NCI-H1930 (cell line): ENCODE measurements around the gene PUS1.

Experiments
- DNase-seq, 2 experiments: peaks; one replicate each; lab custom pipeline; 2025; lab: John Stamatoyannopoulos, UW

The PUS1 gene

DNA sequence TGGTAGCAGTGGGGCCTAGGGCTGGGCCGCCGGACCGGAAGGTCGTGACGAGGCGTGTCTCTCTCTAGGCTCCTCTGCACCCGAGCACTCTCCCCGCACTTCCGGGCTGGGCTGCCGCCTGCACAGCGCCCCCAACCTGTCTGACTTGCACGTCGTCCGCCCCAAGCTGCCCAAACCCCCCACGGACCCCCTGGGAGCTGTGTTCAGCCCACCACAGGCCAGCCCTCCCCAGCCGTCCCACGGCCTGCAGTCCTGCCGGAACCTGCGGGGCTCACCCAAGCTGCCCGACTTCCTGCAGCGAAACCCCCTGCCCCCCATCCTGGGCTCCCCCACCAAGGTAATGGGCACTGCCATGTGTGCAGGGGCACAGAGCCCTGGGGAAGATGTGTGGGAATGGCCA is 13.3 kb upstream of the PUS1 start:
- DNase-seq = no peak

DNA sequence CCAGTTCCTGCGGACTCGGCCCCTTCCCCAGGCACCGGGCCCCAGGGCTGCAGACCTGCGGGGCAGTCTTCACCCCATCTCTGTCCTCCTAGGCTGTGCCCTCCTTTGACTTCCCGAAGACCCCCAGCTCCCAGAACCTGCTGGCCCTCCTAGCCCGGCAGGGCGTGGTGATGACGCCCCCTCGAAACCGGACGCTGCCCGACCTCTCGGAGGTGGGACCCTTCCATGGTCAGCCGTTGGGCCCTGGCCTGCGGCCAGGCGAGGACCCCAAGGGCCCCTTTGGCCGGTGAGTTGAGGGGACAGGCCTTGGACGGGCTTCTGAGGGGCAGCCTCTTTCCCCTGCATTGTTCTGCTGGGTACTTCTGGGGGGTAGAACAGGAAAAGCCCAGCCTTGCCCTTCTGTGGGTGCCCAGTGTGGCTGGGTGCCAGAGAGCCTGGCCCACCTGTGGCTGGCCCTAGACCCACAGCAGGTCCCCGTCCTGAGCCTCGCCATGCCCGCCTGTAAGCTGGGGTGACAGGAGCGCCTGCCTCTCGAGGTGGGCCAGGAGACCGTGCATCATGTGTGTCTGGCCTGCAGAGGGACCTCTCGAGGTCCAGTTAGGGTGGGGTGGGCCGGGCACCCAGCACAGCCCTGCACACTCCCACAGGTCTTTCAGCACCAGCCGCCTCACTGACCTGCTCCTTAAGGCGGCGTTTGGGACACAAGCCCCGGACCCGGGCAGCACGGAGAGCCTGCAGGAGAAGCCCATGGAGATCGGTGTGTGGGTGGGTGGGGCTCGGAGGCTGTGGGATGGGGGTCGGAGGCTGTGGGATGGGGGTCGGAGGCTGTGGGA is 12.6 kb upstream of the PUS1 start:
- DNase-seq = no peak

DNA sequence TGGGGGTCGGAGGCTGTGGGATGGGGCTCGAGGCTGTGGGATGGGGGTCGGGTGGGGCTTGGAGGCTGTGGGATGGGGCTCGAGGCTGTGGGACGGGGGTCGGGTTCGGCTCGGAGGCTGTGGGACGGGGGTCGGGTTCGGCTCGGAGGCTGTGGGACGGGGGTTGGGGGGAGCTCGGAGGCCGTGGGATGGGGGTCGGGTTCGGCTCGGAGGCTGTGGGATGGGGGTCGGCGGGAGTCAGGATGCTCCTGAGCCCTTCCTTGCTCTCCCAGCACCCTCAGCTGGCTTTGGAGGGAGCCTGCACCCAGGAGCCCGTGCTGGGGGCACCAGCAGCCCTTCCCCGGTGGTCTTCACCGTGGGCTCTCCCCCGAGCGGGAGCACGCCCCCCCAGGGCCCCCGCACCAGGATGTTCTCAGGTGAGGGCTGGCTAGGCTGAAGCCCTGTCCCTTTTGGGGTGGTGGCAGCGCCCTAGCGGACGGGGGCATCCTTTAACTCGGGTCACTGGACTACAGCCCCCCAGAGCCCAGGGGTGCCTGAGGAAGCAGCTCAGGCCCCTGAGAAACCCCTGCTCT is 11.9 kb upstream of the PUS1 start:
- no peak for DNase-seq

DNA sequence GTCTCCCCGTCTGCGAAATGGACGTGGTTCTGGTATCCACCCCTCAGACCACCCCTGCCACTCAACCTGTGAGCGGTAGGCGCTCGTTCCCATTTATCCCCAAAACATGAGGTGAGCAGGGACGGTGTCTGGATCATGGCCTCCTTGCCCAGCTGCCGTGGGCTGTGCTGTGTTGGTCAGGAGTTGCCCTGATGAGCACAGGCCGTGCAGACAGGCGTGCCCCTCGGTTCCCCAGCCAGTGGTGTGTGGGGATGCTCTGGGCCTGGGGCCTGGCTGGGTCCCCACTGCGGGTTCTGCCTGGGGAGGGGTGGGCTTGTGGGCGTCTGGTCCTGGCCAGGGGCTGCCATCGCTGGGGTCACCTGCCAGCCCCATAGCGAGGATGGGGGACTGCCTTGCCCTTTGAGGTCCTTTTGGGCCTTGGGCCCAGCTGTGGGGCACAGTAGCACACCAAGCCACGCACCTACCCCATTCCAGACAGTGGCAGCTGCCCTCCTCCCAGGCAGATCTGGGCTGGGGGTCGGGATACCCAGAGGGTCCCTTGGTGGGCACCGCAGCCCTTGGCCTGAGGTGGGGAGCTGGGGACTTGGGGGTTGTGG is 11.3 kb upstream of the PUS1 start:
- DNase-seq = no peak

DNA sequence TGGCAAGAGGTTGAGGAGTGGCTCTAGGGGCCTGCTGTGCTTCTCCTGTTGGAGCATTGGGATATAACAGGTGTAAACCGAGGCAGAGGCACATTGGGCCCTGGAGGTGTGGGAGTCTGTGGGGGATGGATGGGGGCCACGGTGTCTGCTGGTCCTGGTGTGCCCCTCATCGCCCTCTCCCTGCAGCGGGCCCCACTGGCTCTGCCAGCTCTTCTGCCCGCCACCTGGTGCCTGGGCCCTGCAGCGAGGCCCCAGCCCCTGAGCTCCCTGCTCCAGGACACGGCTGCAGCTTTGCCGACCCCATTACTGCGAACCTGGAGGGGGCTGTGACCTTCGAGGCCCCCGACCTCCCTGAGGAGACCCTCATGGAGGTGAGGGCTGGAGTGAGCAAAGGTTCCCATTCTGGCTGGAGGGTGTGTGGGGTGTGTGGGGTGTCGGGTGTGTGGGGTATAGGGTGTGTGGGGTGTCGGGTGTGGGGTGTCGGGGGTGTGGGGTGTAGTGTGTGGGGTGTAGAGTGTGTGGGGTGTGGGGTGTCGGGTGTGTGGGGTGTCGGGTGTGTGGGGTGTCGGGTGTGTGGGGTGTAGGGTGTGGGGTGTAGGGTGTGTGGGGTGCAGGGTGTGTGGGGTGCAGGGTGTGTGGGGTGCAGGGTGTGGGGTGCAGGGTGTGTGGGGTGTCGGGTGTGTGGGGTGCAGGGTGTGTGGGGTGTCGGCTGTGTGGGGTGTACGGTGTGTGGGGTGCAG is 10.6 kb upstream of the PUS1 start:
- DNase-seq = no peak

DNA sequence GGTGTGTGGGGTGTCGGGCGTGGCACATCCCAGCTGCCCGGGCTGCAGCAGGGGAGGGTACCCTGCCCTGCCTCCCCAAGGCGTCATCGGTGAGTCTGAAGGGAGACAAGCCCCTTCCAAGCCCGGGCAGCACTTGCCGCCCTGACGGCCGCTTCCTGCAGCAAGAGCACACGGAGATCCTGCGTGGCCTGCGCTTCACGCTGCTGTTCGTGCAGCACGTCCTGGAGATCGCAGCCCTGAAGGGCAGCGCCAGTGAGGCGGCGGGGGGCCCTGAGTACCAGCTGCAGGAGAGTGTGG is 10.1 kb upstream of the PUS1 start:
- no peak for DNase-seq

DNA sequence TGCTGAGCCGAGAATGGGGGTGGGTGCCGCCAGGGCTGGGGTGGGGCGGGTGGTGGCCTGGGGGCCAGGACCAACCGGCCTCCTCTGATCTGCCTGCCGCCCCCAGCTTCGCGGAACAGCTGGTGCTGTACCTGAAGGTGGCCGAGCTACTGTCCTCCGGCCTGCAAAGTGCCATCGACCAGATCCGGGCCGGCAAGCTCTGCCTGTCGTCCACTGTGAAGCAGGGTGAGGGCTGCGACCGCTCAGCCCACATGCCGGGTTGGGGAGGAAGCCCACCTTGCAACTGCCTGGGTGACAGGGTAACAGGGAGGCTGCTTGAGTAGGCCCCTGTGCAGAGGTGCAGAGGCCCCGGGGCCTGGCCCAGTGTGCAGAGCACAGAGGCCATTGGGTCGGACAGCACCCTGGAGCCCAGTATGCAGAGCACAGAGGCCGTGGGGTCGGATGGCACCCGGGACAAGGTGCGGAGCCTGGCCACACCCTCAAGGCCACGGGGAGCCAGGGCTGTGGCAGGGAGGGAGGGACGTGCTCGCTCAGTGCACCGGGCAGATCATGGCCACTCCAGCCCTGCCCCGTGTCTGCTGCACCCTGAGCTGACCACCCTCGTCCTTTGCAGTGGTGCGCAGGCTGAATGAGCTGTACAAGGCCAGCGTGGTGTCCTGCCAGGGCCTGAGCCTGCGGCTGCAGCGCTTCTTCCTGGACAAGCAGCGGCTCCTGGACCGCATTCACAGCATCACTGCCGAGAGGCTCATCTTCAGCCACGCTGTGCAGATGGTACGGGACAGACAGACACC is 9.5 kb upstream of the PUS1 start:
- no peak for DNase-seq

DNA sequence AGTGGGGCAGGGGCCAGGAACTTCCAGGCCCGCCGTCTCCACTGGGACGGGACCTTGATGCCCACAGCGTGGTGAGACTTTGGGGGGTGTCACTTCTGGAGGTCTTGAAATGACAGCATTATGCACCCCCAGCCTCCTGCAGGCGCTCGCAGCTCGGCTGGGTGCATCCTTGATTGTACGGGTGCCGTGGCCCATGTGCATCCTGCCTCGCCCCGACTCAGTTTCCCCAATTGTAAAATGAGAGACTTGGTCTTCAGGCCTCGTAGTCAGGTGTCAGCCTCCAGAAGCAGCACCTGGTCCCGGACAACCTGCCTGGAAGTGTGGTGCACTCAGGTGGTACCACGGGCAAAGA is 8.9 kb upstream of the PUS1 start:
- no peak for DNase-seq

DNA sequence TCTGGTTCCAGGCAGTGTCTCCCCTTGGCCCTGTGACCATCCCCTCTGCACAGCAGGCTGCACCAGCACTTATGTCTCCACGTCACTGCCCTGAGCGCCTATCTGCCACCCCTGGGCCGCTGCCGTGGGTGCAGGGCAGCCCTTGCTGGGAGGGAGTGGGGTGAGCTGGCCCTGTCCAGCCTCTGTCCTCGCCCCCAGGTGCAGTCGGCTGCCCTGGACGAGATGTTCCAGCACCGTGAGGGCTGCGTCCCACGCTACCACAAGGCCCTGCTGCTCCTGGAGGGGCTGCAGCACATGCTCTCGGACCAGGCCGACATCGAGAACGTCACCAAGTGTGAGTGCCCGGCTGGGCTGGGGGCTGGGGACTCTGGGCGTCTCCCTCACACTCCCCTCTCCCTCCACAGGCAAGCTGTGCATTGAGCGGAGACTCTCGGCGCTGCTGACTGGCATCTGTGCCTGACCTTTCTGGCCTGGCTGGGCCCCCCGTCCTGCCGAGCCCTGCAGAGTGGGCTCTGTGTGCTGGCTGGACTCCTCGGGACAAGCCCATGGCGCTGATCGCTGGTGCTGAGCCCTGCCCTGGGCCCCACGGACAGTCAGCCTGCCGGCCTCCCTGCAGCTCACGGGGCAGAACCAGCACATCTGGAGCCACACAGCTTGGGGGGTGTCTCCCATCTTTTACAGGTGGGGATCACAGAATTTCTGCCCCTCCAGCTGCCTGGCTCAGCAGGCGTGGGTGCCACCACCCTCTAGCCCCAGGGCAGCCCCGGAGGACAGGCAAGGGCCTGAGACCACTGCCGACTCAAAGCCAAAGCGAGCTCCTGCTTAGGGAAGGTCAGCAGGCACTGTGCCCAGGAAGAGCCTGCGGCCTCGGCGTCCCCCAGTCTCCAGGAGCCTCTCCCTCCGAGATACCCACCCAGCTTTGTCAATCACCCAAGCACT is 7.9 kb upstream of the PUS1 start:
- DNase-seq = no peak

DNA sequence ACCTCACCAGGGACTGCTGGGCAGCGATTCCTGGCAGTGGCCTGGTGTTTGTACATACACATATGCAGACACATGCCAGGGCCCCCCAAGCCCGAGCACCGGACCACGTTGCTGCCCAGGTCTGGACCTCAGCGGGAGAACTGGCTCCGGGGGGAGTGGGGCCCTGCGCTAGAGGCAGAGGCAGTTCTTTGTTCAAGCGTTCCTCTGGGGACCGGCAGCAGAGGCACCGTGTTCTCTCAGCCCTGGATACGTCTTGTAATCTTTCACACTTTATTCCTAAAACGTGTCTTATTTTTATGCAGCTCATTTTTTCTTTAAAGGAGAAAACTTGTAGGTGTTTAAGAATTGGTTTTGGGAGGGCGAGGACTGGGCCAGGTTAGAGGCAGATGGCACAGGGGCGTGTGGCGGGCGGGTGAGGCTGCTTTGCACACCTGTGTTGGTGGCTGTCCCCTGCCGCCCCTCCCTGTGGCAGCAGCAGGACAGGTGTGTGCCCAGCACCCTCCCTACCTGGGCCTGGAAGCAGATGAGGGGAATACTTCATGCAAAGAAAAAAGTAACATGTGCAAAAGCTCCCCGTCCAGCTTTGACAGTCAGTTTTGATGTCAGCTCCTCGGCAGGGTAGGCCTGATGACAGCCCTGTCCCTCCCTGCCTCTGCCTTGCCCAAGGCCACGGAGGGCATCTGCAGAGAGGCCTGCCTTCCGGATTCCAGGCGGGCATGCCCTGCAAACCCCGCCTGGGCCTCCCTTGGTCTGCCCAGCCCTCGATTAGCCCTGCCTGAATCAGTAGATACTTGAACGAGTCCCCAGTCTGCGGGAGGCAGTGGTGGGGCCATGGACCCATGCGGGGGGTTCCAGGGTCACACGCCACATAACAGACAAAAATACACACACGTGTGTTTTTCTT is 7.0 kb upstream of the PUS1 start:
- DNase-seq = no peak

DNA sequence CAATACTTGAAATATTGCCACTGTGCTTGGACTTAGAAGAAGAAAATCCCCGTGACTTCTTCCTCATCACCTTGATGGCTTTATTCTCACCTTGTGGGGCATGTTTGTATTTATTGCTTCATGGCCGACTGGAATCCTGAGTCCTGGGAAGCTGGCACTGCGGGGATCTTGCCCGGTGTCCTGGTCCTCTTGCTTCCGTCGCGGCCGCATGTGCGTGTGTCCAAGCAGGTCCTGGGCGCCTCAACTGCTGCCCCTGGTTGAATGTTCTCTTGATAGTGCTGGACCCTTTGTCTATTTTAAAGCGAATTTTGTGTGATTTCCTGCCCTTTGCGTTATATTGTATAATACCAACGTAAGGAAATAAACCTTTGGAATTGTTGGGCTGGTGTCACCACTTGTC is 6.3 kb upstream of the PUS1 start:
- DNase-seq = no peak

DNA sequence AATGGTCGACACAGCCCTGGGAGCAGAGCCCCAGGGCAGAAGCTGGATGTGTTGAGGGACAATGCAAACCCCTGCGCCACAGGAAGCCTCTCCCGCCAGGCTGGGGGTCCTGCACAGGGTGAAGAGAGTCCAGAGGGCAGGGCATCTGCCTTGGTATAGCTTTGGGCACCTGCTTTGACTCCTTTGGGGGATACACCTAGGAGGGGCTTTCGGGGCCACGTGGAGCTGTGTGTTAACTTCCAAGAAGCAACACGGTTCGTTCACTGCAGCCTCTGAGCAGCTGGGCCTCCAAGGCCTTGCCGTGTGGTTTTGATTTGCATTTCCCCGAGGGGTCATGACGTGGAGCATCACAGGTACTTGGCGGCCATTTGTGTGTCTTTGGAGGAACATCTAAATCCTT is 5.8 kb upstream of the PUS1 start:
- DNase-seq = no peak

DNA sequence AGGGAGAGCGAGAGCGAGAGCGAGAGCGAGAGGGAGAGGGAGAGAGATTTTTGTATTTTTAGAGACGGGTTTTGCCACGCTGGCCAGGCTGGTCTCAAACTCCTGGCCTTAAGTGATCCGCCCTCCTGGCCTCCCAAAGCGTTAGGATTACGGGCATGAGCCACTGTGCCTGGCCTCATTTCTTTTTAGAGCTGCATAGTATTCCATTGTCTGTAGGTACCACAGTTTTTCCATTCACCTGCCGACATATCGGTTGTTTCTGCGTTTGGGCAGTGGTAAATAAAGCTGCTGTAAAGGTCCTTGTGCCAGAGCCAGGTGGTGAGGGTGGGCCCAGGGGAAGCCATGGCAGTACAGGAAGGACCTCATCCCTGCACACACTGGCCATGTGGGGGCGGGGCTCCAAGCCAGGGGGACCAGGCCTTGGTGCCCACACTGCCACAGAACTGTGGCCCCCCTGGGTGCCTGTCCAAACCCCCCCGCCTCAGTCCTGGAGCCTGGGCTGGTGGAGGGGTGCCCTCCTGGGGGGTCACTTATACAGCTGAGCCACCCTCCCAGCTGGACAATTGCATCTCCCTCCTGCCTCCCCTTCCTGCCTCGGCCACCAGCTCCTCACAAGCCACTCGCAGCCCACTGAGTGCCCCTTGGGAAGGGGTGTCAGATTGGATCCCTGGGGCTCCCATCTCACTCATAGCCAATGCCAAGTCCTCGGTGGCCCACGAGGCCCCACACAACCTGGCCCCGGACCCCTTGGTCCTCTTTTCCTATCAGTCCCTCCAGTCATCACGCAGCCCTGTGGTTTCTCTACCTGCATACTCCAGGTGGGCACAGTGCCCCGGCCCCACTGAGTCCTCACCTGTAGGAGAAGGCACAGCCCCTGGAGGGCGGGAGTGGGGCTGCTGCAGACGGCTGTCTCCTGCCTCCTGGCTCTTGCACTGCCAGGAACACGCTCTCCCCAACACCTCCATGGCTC is 1.7 kb upstream of the PUS1 start:
- no peak for DNase-seq

DNA sequence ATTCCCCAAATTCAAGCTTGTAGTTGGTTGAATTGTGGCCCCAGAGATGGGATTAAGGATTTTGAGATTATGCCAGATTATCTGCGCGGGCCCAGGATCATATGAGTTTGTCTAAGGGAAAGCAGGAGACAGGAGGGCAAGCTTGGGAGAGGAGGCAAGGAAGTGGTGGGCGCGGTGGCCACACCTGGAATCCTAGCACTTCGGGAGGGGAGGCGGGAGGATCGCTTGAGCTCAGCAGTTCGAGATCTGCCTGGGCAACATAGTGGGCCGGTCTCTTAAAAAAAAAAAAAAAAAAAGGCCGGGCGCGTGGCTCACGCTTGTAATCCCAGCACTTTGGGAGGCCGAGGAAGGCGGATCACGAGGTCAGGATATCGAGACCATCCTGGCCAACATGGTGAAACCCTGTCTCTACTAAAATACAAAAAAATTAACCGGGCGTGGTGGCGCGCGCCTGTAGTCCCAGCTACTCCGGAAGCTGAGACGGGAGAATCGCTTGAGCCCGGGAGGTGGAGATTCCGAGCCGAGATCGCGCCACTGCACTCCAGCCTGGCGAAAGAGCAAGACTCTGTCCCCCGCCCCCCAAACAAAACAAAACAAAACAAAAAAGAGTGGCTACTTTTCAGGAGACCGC is 881 bp upstream of the PUS1 start:
- no peak for DNase-seq

DNA sequence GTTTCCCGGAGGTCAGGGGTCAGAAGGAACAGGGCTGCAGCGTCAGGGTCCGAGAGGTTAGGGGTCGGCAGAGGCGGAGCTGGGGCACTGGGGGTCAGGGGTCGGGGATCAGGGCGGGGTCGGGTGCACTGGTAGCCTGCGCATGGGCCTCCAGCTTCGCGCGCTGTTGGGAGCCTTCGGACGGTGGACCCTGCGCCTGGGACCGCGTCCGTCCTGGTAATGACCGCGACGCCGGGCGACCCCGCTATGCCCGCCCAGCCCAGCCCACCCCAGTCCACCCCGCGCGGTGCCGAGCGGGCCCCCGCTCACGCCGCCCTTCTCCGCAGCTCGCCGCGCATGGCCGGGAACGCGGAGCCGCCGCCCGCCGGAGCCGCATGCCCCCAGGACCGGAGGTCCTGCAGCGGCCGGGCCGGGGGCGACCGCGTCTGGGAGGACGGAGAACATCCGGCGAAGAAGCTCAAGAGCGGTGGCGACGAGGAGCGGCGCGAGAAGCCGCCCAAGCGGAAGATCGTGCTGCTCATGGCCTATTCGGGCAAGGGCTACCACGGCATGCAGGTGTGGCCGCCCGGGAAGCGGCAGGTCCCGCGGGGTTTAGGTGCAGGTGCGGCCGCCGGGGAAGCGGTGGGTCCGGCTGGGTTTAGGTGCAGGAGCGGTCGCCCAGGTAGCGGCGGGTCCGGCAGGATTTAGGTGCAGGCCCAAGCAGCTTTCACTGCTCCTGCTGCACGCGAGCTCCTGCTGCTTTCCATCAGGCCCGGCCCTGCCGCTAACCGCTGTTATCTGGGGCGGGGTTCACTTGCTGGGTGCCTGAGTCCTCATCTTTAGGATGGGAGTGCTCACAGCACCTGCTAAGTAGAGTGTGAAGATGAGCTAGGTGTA is 743 bp downstream of the PUS1 start:
- no peak for DNase-seq

DNA sequence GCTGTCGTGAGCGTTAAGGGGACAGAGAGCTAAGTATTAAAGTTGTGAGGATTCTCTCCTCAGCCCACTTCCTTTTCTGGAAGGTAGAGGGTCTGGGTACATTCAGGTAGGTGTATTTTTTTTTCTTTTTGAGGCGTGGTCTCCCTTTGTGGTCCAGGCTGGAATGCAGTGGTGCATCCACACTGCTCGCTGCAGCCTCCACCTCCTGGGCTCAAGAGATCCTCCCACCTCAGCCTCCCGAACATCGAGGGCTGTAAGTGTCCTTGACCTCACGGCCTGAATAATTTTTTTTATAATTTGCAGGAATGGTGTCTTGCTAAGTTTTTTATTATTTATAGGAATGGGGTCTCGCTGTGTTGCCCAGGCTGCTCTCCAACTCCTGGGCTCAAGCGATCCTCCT is 1.4 kb downstream of the PUS1 start:
- no peak for DNase-seq

DNA sequence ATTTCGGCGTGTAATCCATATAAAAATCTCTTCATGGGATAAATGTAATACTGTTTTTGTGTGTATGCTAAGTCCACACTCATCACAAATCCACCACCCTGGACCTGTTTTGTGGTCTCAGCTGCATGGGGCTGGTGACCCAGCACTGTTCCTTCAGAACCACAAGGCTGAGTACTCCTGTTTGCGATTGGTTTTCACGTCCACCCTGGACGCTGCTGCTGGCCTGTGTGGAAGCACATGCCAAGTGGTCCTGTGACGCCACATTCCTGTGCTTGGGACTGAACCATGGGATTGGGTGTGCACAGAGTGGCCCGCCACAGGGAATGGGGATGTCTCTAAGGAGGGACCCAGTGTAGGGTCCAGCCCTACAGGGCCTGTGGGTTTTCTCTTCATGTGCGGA is 4.3 kb downstream of the PUS1 start:
- DNase-seq = no peak

DNA sequence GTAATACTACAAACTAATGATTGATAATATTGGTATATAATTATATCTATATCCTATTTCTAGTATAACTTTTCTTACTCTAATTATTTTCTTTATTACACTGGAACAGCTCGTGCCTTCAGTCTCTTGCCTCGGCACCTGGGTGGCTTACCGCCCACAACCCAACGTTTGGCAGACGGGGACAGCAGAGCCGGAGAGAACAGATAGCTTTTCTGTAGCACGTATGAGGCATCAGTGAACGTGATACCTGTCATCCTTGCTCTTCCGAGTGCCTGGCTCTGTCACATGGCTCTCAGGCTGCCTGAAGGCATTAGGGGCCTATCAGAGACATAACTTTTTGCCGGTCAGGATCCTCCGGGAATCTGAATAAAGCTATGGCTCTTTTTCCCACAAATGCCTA is 5.5 kb downstream of the PUS1 start:
- DNase-seq = no peak
